RKO (cell line): Measurements from ENCODE around the gene AP2A2.
"Not testable (repeated sequence)": the region's sequence is repeated elsewhere in the genome, so short reads cannot be mapped to it uniquely, and the experiment has no call there.

Experiments
- DNase-seq: peaks from one replicate; pipeline ENCODE4 v3.0.0-alpha.2; 2016; ENCODE audit warnings: low spot score

Gene AP2A2

DNA sequence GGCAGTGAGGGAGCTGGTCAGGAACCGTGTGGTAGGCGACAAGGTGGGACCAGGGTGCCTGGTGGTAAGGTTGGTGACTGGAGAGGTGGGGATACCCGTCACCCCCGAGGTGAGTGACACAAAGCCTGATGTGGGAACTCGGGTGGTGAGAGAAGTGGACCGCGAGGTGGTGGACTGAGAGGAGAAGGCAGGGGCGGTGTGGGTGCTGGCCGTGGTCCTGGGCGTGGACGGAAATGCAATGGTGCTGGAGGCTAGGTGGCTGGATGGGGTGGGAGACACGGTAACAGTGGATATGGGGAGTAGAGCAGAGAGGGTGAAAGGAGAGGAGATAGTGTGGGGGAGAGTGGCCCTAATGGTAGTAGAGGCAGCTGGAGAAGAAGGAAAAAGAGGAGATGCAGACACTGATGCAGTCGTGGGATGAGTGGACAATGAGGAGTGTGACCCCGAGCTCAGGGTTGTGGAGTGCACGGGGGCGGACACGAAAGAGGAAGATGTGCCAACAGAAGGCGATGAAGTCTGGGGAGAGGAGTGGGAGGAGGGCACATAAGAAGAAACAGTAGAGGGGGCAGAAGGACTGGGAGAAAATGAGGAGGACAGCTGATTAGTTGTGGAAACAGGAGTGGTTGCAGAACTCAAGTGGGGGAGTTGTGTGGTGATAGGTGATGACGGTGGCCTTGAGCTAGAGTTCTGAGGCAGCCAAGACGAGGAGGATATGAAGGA is 90.3 kb downstream of the AP2A2 start:
- no peak for DNase-seq

- DNase-seq, result not testable (repeated sequence)
Observed at GRCh38 chr11:1016610-1017126, 91.0 kb downstream of the AP2A2 start.

GRCh38 chr11:1017269-1018005 is 91.8 kb downstream of the AP2A2 start:
- DNase-seq, result no peak

GRCh38 chr11:1018091-1018490 is 92.4 kb downstream of the AP2A2 start:
- no peak for DNase-seq

DNA sequence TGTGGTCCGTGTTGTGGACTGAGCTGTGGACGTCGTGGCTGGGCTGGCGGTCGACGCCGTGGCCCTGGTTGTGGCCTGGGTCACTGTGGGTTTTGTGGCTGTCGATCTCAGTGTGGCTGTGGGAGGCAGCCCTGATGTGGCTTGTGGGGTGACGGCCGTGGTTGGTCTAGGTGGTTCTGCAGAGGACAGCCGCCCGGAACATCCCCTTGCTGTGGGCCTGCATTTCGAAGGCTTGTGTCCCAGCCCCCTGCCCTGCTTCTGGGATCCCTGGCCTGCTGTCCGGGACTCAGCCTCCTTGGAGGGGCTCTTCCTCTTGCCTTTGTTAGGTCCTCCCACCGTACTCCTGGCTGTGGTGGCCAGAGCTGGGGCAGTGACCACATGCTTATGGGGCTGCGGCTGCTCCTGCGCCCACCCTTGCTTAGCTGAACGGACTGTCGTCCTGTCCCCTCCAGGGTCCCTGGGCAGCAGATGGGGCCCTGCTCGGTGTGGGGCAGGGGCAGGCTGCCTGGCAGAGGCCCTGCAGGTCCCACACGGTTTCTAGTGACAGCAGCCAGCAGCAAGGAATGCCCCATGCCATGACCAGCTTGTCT is 93.7 kb downstream of the AP2A2 start:
- DNase-seq, result no peak

GRCh38 chr11:1020211-1020905 is 94.7 kb downstream of the AP2A2 start:
- DNase-seq, result no peak

- no peak for DNase-seq
Observed at GRCh38 chr11:1022411-1022810, 96.7 kb downstream of the AP2A2 start.

DNA sequence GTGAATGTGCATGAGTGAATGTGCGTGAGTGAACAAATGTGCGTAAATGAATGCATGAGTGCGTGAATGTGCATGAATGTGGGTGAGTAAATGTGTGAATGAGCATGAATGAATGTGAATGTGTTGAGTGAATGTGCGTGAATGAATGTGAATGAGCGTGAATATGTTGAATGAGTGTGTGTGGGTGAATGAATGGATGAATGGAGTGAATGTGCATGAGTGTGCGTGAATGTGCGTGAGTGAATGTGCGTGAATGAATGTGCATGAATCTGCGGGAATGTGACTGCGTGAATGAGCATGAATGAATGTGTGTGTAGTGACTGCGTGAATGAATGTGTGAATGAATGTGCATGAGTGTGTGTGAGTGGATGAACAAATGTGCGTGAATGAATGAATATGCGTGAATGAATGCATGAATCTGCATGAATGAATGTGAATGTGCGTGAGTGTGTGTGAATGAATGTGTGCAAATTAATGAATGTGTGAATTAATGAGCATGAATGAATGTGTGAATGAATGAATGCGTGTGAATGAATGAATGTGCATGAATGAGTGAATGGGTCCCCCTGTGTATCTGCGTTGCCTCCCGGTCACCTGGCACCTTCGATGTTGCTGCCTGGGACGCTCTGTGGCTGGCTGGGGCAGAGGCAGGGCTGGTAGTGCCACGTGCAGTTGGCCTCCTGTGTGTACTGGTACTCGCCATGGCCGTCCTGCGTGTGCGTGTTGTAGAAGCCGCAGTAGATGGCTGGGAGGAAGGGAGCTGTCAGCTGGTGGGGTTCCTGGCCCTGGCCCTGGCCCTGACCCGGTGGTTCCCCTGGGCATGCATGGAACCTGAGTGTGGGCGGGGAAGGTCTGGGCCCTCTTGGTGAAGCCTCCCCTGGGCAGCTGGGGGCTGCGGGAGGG is 97.5 kb downstream of the AP2A2 start:
- DNase-seq, result no peak

DNA sequence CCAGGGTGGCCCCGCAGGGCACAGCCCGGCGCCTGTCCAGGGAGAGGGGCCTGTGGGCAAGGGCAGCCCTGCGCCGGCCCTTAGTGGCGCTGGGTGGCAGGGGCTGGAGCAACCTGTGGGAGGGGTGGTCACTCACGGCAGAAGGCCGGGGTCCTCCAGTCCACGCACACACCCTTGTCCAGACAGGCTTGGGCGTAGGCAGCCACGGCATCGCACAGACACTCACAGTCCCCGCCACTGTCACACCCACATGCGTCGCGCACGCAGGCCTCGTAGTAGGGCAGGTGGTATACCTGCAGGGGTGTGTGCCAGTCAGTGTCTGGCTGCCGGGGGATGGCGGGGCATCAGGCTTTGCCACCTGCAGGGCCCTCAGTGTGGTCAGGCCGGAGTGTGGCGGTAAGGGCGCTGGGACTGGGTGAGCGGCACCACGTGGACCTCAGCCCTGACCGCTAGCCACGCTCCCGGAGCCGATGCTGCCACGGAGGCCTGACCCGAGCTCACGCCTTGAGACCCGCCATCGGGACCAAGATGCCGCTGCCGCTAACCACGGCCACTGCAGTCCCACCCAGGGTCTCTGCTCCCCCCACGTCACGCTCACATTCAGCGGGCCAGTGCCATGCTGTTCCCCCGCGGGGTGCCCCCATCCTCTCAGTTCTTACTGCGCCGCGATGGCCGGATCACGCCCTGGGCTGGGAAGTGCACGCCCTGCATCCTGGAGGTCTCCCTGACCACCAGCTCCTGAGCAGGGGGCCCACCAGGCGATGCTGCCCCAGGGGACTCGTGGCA is 98.3 kb downstream of the AP2A2 start:
- DNase-seq, result no peak

DNA sequence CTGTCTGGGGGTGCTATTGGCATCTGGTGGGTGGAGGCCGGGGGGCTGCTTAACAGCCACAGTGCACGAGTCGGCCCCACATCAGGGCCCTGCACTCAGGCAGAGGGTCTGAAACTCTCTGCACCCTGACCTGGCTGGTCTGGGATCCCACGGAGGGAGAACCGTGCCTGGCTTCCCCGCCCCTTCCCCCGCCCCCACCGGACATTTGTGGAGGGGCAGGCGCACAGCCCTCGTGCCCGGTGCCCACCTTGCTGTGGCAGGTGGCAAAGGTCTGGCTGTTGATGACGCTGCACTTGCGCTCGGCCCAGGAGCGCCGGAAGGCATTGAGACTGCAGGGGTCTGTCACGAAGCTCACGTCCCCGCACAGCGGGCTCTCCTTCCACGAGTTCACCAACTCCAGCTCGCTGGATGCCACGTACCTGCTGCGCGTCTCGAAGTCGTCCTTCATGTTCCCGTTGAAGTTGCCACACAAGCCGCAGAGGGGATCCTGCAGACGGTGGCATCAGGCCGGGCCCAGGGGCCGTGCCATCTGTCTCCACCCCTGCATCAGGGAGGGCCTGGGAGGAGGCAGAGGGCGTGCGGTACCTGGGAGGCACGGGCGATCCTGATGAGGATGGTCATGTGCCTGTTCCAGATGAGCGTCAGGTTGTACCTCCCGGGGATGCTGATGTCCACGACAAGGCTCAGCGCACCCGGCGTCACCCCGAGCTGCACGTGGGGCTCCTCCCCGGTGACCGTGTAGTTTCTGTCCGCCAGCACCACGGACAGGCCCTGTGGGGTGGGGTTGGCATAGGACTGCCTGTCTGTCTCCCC is 99.1 kb downstream of the AP2A2 start:
- no peak for DNase-seq

GRCh38 chr11:1025410-1026162 is 99.9 kb downstream of the AP2A2 start:
- DNase-seq, result no peak

GRCh38 chr11:1026163-1026450 is 100.4 kb downstream of the AP2A2 start:
- DNase-seq, result no peak

- DNase-seq, result no peak
Observed at GRCh38 chr11:1026641-1027482, 101.2 kb downstream of the AP2A2 start.

DNA sequence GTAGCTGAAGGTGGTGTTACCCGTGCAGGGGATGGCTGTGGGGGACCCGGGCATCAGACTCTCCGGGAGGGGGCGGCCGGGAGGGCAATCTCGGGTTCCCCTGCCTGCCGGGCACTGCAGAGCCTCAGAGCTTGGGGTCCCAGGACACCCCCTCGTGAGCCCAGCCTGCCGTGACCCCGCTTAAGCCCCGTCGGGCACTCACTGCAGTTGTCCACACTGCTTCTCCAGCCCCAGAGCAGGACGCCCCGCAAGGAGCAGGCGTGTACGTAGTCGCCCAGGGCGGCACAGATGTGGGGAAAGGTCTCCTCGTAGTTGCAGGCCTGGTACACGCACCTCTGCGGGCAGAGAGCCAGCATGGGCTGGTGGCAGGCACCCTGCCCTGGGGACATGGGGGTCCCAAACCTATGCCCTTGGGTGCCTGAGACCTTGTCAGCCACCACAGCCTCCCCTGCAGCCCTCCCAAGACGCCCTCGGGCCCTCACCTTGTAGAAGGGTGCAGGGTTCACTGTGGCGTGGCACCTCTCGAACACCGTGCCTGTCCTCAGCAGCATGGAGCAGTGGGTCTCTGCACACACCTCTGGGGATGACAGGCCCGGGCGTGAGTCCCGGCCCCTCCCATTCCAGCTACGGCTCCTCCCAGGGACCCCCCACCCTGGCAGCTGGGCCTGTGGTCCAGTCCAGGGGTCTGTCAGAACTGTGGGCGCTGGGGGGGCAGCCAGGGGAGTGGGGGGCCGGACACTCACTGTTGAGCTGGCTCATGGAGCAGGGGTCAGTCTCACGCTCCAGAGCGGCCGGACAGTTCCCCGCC is 102.0 kb downstream of the AP2A2 start:
- DNase-seq, result no peak

DNA sequence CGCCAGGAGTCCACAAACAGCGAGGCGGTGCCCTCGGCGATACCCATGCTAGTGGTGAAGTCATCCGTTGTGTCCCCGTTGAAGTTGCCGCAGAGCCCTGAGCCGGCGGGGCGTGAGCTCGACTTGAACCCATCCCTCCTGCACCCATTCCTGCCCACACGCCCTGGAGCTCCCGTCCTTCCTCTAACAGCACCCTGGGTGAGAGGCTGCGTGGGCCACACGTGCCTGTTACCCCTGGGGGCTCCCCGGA is 102.5 kb downstream of the AP2A2 start:
- no peak for DNase-seq

- no peak for DNase-seq
Observed at GRCh38 chr11:1028616-1029015, 102.9 kb downstream of the AP2A2 start.

DNA sequence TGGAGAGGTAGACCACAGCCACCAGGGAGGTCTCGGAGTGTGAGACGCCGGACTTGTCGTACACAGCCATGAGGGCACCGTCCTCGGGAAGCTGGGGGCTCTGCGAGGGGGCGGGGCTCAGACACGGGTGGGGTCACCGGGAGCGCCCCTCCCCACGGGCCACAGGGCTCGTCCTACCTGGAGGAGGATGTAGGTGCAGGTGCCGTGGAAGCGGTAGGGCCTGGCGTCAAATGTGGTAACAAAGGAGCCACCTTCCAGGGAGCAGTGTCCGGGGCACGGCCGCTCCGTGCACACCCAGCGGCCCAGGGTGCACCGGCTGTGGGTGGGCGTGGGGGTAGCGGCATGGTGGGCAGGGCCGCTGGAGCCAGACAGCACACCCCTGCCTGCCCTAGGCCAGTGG is 103.4 kb downstream of the AP2A2 start:
- no peak for DNase-seq

DNA sequence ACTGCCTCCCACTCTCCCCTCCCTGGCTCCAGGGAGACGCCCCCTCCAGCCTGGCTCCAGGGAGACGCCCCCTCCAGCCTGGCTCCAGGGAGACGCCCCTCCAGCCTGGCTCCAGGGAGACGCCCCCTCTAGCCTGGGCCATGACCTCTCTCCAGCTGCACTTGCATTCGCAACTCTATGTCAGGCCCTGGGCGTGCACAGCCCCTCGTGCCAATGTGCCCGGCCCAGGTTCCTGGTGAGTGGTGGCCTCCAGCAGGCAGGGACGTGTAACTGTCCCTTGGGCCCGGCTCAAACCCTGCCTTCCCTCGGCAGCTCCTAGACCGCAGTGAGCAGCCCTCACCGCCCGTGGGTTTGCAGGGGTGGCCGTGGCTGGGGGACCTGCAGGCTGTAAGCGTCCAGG is 104.0 kb downstream of the AP2A2 start:
- no peak for DNase-seq
